Suprapubic skin (tissue), 4 donors: ENCODE measurements around the gene OSMR.

ENCODE experiments used
- CTCF ChIP-seq, 2 donors: fragments of 200-600 bp in 1 of 2; fragments of 450-650 bp in 1 of 2; sonication (generic) in 1 of 2; IDR thresholded peaks; one replicate each; pipeline ENCODE4 v1.5.1; 2016 to 2019; ENCODE audit warnings: antibody characterized with exemption in 2 of 2, mild to moderate bottlenecking in 1 of 2, moderate library complexity in 1 of 2
- POLR2A ChIP-seq, 2 donors: fragments of 450-650 bp; IDR thresholded peaks; one replicate each; pipeline ENCODE4 v1.6.1; 2017; ENCODE audit warnings: antibody characterized with exemption in 2 of 2, mild to moderate bottlenecking in 2 of 2, moderate library complexity in 2 of 2
- POLR2AphosphoS5 ChIP-seq, 3 donors: sonication (generic); formaldehyde crosslinking; IDR thresholded peaks; one replicate each; pipeline ENCODE4 v1.6.1; 2017; ENCODE audit warnings: antibody characterized with exemption in 3 of 3

- TF ChIP-seq CTCF (IDR thresholded peaks at IDR 0.05) (peak; percentile 24 to 77), POLR2A (IDR thresholded peaks at IDR 0.05) (no peak), POLR2AphosphoS5 (IDR thresholded peaks at IDR 0.05) (no peak)
These were observed 76.4 kb downstream of the OSMR start for GRCh38 chr5:38922199-38922598.
